ENCODE measurements around the gene FGD2. TPM values are rescaled to one million over a fixed set of nuclear protein-coding genes. Genes with fewer than 3 reads are reported as not detected.

Gene FGD2
- total and polyA plus RNA-seq, 8 donors: 0.98 to 13.2 (median 2.8) TPM

GRCh38 chr6:37020381-37020780, 14.9 kb downstream of the FGD2 start:
- peaks cover 12 to 44% (median 14%) of the 10 kb centered on the region in 3 donors for H3K4me1 ChIP-seq
- H3K9me3 ChIP-seq: no peaks in the 10 kb centered on the region
- H3K27me3 ChIP-seq: no peaks in the 10 kb centered on the region
- DNase-seq (peak in 4 of 6 donors; percentile 65 to 80 (median 73)), FAIRE-seq (no peak), ATAC-seq (peak in 3 of 4 donors; percentile 30 to 45 (median 36))
- 30 to 37% methylated on average over 12 of the region's 12 CpGs for WGBS, 2 donors
- H3K27ac ChIP-seq: peak overlapping the region in 1 of 4 donors; percentile 38
- intact Hi-C loops (cut with DNase I): loop anchor here in 2 of 3 donors (5.0 to 10.0 kb wide), 2 partner anchors 154 to 187 kb away; partner anchors contain the start of gene PIM1 (in 1 of the 2)
- no peak for TF ChIP-seq CTCF (IDR thresholded peaks at IDR 0.05)
- no peak overlapping the region for H3K4me3 ChIP-seq
- H3K36me3 ChIP-seq: no peaks in the 10 kb centered on the region

- DNase-seq (no peak), FAIRE-seq (no peak), ATAC-seq (no peak)
- H3K27ac ChIP-seq: peak overlapping the region in 1 of 4 donors; percentile 0
- no peaks in the 10 kb centered on the region for H3K9me3 ChIP-seq
- no peaks in the 10 kb centered on the region for H3K27me3 ChIP-seq
- no peak for TF ChIP-seq CTCF (IDR thresholded peaks at IDR 0.05)
- H3K36me3 ChIP-seq: no peaks in the 10 kb centered on the region
- WGBS, 2 donors: 77 to 86% methylated on average over 5 of the region's 5 CpGs
- H3K4me3 ChIP-seq: no peak overlapping the region
- H3K4me1 ChIP-seq: peaks cover 12 to 44% (median 14%) of the 10 kb centered on the region in 3 donors
- intact Hi-C loops (cut with DNase I): loop anchor here in 2 of 3 donors (5.0 to 10.0 kb wide), 2 partner anchors 154 to 186 kb away; partner anchors contain the start of gene PIM1 (in 1 of the 2)
Measured at GRCh38 chr6:37020812-37021211, 15.4 kb downstream of the FGD2 start.

- ATAC-seq (no peak), DNase-seq (no peak), FAIRE-seq (no peak)
- intact Hi-C loops (cut with DNase I): loop anchor here in 2 of 3 donors (5.0 to 10.0 kb wide), 2 partner anchors 153 to 186 kb away; partner anchors contain the start of gene PIM1 (in 1 of the 2)
- Histone ChIP-seq H3K4me1 (peaks cover 12 to 44% (median 14%) of the 10 kb centered on the region in 3 donors), H3K9me3 (no peaks in the 10 kb centered on the region), H3K4me3 (no peak overlapping the region), H3K36me3 (no peaks in the 10 kb centered on the region), H3K27ac (no peak overlapping the region), H3K27me3 (no peaks in the 10 kb centered on the region)
- no peak for TF ChIP-seq CTCF (IDR thresholded peaks at IDR 0.05)
- WGBS, 2 donors: 79 to 86% methylated on average over 14 of the region's 14 CpGs
Measured at GRCh38 chr6:37021356-37022129, 16.1 kb downstream of the FGD2 start.

- DNase-seq: no peak
- WGBS, 2 donors: 94 to 97% methylated on average over 17 of the region's 17 CpGs
- Histone ChIP-seq H3K27me3 (no peaks in the 10 kb centered on the region), H3K4me1 (peaks cover 12 to 44% (median 14%) of the 10 kb centered on the region in 3 donors), H3K27ac (peak overlapping the region in 1 of 4 donors; percentile 65), H3K36me3 (no peaks in the 10 kb centered on the region), H3K4me3 (no peak overlapping the region), H3K9me3 (no peaks in the 10 kb centered on the region)
- FAIRE-seq: no peak
- intact Hi-C loops (cut with DNase I): loop anchor here in 2 of 3 donors (5.0 to 10.0 kb wide), 2 partner anchors 153 to 185 kb away; partner anchors contain the start of gene PIM1 (in 1 of the 2)
- ATAC-seq: no peak
- TF ChIP-seq CTCF (IDR thresholded peaks at IDR 0.05): no peak
Measured at GRCh38 chr6:37022135-37022863, 16.8 kb downstream of the FGD2 start.
